ENCODE data around the gene PSTPIP1.

Gene PSTPIP1

GRCh38 chr15:76987276-76987675, 7.7 kb upstream of the PSTPIP1 start:
- H3K27ac Mint-ChIP-seq, result peak overlapping the region; percentile 100
- no peaks in the 10 kb centered on the region for H3K27me3 Mint-ChIP-seq (ENCODE audit: low read depth)
- H3K9me3 Mint-ChIP-seq, result no peaks in the 10 kb centered on the region
- H3K36me3 Mint-ChIP-seq (ENCODE audit: low read depth), result no peaks in the 10 kb centered on the region
- peaks cover 64% of the 10 kb centered on the region for H3K4me1 Mint-ChIP-seq (ENCODE audit: low read depth)
- H3K4me3 Mint-ChIP-seq, result no peak overlapping the region

GRCh38 chr15:76987896-76988860, 6.7 kb upstream of the PSTPIP1 start:
- Mint-ChIP-seq H3K27me3 (ENCODE audit: low read depth) (no peaks in the 10 kb centered on the region), H3K4me1 (ENCODE audit: low read depth) (peaks cover 66% of the 10 kb centered on the region), H3K27ac (peak overlapping the region; percentile 100), H3K9me3 (no peaks in the 10 kb centered on the region), H3K4me3 (peak overlapping the region; percentile 79), H3K36me3 (ENCODE audit: low read depth) (no peaks in the 10 kb centered on the region)

- Mint-ChIP-seq H3K4me3 (peak overlapping the region; percentile 79), H3K36me3 (ENCODE audit: low read depth) (no peaks in the 10 kb centered on the region), H3K4me1 (ENCODE audit: low read depth) (peaks cover 67% of the 10 kb centered on the region), H3K27ac (peak overlapping the region; percentile 100), H3K9me3 (no peaks in the 10 kb centered on the region), H3K27me3 (ENCODE audit: low read depth) (no peaks in the 10 kb centered on the region)
These were observed 5.8 kb upstream of the PSTPIP1 start for GRCh38 chr15:76988867-76989780.

- no peaks in the 10 kb centered on the region for H3K27me3 Mint-ChIP-seq (ENCODE audit: low read depth)
- no peak overlapping the region for H3K27ac Mint-ChIP-seq
- H3K36me3 Mint-ChIP-seq (ENCODE audit: low read depth), result peaks cover 4% of the 10 kb centered on the region
- no peak overlapping the region for H3K4me3 Mint-ChIP-seq
- no peaks in the 10 kb centered on the region for H3K9me3 Mint-ChIP-seq
- peaks cover 67% of the 10 kb centered on the region for H3K4me1 Mint-ChIP-seq (ENCODE audit: low read depth)
These were observed 3.9 kb upstream of the PSTPIP1 start for GRCh38 chr15:76991048-76991447.

GRCh38 chr15:76991741-76992645, 2.9 kb upstream of the PSTPIP1 start:
- H3K27ac Mint-ChIP-seq, result peak overlapping the region; percentile 36
- H3K36me3 Mint-ChIP-seq (ENCODE audit: low read depth), result peaks cover 4% of the 10 kb centered on the region
- no peaks in the 10 kb centered on the region for H3K9me3 Mint-ChIP-seq
- no peaks in the 10 kb centered on the region for H3K27me3 Mint-ChIP-seq (ENCODE audit: low read depth)
- no peak overlapping the region for H3K4me3 Mint-ChIP-seq
- peaks cover 65% of the 10 kb centered on the region for H3K4me1 Mint-ChIP-seq (ENCODE audit: low read depth)

GRCh38 chr15:76993114-76993725, 1.7 kb upstream of the PSTPIP1 start:
- H3K4me3 Mint-ChIP-seq, result peak overlapping the region; percentile 97
- no peaks in the 10 kb centered on the region for H3K27me3 Mint-ChIP-seq (ENCODE audit: low read depth)
- peak overlapping the region; percentile 92 for H3K27ac Mint-ChIP-seq
- peaks cover 11% of the 10 kb centered on the region for H3K36me3 Mint-ChIP-seq (ENCODE audit: low read depth)
- H3K4me1 Mint-ChIP-seq (ENCODE audit: low read depth), result peaks cover 70% of the 10 kb centered on the region
- H3K9me3 Mint-ChIP-seq, result no peaks in the 10 kb centered on the region

- Mint-ChIP-seq H3K27ac (peak overlapping the region; percentile 92), H3K36me3 (ENCODE audit: low read depth) (peaks cover 18% of the 10 kb centered on the region), H3K4me3 (peak overlapping the region; percentile 97), H3K4me1 (ENCODE audit: low read depth) (peaks cover 70% of the 10 kb centered on the region), H3K9me3 (no peaks in the 10 kb centered on the region), H3K27me3 (ENCODE audit: low read depth) (no peaks in the 10 kb centered on the region)
These were observed 925 bp upstream of the PSTPIP1 start for GRCh38 chr15:76994001-76994400.

- Mint-ChIP-seq H3K36me3 (ENCODE audit: low read depth) (peaks cover 21% of the 10 kb centered on the region), H3K27ac (peak overlapping the region; percentile 92), H3K4me1 (ENCODE audit: low read depth) (peaks cover 72% of the 10 kb centered on the region), H3K9me3 (no peaks in the 10 kb centered on the region), H3K4me3 (peak overlapping the region; percentile 97), H3K27me3 (ENCODE audit: low read depth) (no peaks in the 10 kb centered on the region)
These were observed 430 bp upstream of the PSTPIP1 start for GRCh38 chr15:76994496-76994895.

GRCh38 chr15:76996076-76996525, 1.2 kb downstream of the PSTPIP1 start:
- H3K4me3 Mint-ChIP-seq, result peak overlapping the region; percentile 97
- no peaks in the 10 kb centered on the region for H3K9me3 Mint-ChIP-seq
- H3K36me3 Mint-ChIP-seq (ENCODE audit: low read depth), result peaks cover 31% of the 10 kb centered on the region
- peaks cover 69% of the 10 kb centered on the region for H3K4me1 Mint-ChIP-seq (ENCODE audit: low read depth)
- H3K27me3 Mint-ChIP-seq (ENCODE audit: low read depth), result no peaks in the 10 kb centered on the region
- peak overlapping the region; percentile 92 for H3K27ac Mint-ChIP-seq

GRCh38 chr15:76996526-76997401, 1.8 kb downstream of the PSTPIP1 start:
- H3K27me3 Mint-ChIP-seq (ENCODE audit: low read depth), result no peaks in the 10 kb centered on the region
- peak overlapping the region; percentile 97 for H3K4me3 Mint-ChIP-seq
- no peaks in the 10 kb centered on the region for H3K9me3 Mint-ChIP-seq
- H3K27ac Mint-ChIP-seq, result peak overlapping the region; percentile 87
- peaks cover 38% of the 10 kb centered on the region for H3K36me3 Mint-ChIP-seq (ENCODE audit: low read depth)
- H3K4me1 Mint-ChIP-seq (ENCODE audit: low read depth), result peaks cover 70% of the 10 kb centered on the region

- Mint-ChIP-seq H3K36me3 (ENCODE audit: low read depth) (peaks cover 51% of the 10 kb centered on the region), H3K4me1 (ENCODE audit: low read depth) (peaks cover 73% of the 10 kb centered on the region), H3K27ac (peak overlapping the region; percentile 87), H3K9me3 (no peaks in the 10 kb centered on the region), H3K4me3 (peak overlapping the region; percentile 97), H3K27me3 (ENCODE audit: low read depth) (no peaks in the 10 kb centered on the region)
These were observed 3.8 kb downstream of the PSTPIP1 start for GRCh38 chr15:76998663-76999285.

GRCh38 chr15:76999996-77000395, 5.1 kb downstream of the PSTPIP1 start:
- H3K4me3 Mint-ChIP-seq, result peak overlapping the region; percentile 97
- no peaks in the 10 kb centered on the region for H3K9me3 Mint-ChIP-seq
- H3K27ac Mint-ChIP-seq, result peak overlapping the region; percentile 41
- H3K27me3 Mint-ChIP-seq (ENCODE audit: low read depth), result no peaks in the 10 kb centered on the region
- peaks cover 71% of the 10 kb centered on the region for H3K4me1 Mint-ChIP-seq (ENCODE audit: low read depth)
- H3K36me3 Mint-ChIP-seq (ENCODE audit: low read depth), result peaks cover 61% of the 10 kb centered on the region

All from T-helper 1 cell treated with Interleukin-12 subunit alpha and Interleukin-12 subunit beta and Interleukin-4 antibody, amounts not matched to agents 30 μg/mL and 1 μg/mL, for 36 hours (primary cell).